Hepatocyte (in vitro differentiated cells): ENCODE measurements around the gene MRTFA.

Experiments
- EZH2 ChIP-seq: fragments of 200-600 bp; sonication (generic); IDR thresholded peaks from 2 replicates; pipeline ENCODE4 v1.6.1; 2016; ENCODE audit warnings: antibody characterized with exemption, mild to moderate bottlenecking, borderline replicate concordance
- EZH2phosphoT487 ChIP-seq: fragments of 200-600 bp; sonication (generic); IDR thresholded peaks from one replicate; pipeline ENCODE4 v1.6.1; 2018; ENCODE audit warnings: antibody characterized with exemption, mild to moderate bottlenecking, low read depth, moderate library complexity; ENCODE audit not compliant: unreplicated experiment, severe bottlenecking
- TF ChIP-seq, protein P1 (sequence below): fragments of 200-600 bp; sonication (generic); IDR thresholded peaks from 2 replicates; pipeline ENCODE4 v1.5.1; 2016; ENCODE audit warnings: antibody characterized with exemption, mild to moderate bottlenecking; ENCODE audit not compliant: poor library complexity

DNA sequence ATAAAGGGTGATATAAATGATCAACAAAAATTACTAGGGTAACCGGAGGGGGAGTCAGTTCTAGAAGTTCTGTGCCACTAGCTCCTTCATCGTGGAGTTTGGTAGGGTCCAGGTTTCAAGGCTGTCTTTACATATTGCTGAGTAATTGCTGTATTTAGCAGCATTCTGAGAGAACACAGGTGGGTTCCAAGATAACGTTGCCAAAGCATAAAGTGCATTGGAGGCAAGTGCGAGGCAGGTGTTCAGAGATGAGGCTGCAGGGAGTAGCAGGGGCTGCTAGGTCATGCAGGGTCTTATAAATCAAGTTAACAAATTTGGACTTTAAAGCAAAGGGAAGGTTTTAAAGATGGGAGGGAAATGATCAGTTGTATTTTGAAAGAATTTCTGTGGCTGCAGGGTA, 248.3 kb downstream of the MRTFA start:
- TF ChIP-seq EZH2 (no peak), EZH2phosphoT487 (no peak)
- TF ChIP-seq, protein P1, sequence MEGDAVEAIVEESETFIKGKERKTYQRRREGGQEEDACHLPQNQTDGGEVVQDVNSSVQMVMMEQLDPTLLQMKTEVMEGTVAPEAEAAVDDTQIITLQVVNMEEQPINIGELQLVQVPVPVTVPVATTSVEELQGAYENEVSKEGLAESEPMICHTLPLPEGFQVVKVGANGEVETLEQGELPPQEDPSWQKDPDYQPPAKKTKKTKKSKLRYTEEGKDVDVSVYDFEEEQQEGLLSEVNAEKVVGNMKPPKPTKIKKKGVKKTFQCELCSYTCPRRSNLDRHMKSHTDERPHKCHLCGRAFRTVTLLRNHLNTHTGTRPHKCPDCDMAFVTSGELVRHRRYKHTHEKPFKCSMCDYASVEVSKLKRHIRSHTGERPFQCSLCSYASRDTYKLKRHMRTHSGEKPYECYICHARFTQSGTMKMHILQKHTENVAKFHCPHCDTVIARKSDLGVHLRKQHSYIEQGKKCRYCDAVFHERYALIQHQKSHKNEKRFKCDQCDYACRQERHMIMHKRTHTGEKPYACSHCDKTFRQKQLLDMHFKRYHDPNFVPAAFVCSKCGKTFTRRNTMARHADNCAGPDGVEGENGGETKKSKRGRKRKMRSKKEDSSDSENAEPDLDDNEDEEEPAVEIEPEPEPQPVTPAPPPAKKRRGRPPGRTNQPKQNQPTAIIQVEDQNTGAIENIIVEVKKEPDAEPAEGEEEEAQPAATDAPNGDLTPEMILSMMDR = no peak
